Panc1 (cell line): ENCODE measurements around the gene TNIK.

ENCODE experiments used
- TF ChIP-seq, protein P1 (sequence below), 2 experiments: IDR thresholded peaks; 2 replicates each; pipeline ENCODE4 v1.6.1; 2011 to 2012; ENCODE audit warnings: low read depth in 2 of 2, control low read depth in 1 of 2, low read length in 1 of 2, mild to moderate bottlenecking in 1 of 2, moderate library complexity in 1 of 2; ENCODE audit not compliant: insufficient read depth in 1 of 2
- TF ChIP-seq, protein P2 (sequence below): fragments of 450-650 bp; IDR thresholded peaks from 2 replicates; pipeline ENCODE4 v1.5.1; 2017; ENCODE audit warnings: mild to moderate bottlenecking

DNA sequence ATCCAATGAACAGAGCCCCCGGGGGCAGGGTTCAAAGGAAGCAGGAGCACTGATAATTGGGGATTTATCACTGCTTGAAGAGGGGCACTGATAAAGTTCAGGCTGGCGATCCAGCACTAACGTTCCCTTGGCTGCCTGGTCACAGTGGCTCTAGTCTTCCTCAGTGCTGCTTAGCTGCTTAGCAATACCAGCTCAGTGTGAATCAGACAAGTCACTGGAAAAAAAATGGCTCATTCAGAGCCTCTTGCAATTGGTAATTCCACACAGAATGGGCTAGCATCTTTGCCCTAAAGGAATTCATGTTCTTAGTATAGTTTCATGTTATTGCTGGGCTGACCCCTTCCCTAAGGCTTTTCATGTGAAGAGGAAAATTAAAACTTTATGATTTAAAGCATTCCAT is 338.0 kb downstream of the TNIK start:
- TF ChIP-seq, protein P1, sequence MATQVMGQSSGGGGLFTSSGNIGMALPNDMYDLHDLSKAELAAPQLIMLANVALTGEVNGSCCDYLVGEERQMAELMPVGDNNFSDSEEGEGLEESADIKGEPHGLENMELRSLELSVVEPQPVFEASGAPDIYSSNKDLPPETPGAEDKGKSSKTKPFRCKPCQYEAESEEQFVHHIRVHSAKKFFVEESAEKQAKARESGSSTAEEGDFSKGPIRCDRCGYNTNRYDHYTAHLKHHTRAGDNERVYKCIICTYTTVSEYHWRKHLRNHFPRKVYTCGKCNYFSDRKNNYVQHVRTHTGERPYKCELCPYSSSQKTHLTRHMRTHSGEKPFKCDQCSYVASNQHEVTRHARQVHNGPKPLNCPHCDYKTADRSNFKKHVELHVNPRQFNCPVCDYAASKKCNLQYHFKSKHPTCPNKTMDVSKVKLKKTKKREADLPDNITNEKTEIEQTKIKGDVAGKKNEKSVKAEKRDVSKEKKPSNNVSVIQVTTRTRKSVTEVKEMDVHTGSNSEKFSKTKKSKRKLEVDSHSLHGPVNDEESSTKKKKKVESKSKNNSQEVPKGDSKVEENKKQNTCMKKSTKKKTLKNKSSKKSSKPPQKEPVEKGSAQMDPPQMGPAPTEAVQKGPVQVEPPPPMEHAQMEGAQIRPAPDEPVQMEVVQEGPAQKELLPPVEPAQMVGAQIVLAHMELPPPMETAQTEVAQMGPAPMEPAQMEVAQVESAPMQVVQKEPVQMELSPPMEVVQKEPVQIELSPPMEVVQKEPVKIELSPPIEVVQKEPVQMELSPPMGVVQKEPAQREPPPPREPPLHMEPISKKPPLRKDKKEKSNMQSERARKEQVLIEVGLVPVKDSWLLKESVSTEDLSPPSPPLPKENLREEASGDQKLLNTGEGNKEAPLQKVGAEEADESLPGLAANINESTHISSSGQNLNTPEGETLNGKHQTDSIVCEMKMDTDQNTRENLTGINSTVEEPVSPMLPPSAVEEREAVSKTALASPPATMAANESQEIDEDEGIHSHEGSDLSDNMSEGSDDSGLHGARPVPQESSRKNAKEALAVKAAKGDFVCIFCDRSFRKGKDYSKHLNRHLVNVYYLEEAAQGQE (IDR thresholded peaks at IDR 0.05; ENCODE audit: insufficient read depth in 1 of 2, low read depth in 2 of 2, low read length in 1 of 2): no peak
- TF ChIP-seq, protein P2, sequence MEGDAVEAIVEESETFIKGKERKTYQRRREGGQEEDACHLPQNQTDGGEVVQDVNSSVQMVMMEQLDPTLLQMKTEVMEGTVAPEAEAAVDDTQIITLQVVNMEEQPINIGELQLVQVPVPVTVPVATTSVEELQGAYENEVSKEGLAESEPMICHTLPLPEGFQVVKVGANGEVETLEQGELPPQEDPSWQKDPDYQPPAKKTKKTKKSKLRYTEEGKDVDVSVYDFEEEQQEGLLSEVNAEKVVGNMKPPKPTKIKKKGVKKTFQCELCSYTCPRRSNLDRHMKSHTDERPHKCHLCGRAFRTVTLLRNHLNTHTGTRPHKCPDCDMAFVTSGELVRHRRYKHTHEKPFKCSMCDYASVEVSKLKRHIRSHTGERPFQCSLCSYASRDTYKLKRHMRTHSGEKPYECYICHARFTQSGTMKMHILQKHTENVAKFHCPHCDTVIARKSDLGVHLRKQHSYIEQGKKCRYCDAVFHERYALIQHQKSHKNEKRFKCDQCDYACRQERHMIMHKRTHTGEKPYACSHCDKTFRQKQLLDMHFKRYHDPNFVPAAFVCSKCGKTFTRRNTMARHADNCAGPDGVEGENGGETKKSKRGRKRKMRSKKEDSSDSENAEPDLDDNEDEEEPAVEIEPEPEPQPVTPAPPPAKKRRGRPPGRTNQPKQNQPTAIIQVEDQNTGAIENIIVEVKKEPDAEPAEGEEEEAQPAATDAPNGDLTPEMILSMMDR: no peak
